H1 (cell line): ENCODE measurements around the gene PCYT1A. TPM values are rescaled to one million over a fixed set of nuclear protein-coding genes. Genes with fewer than 3 reads are reported as not detected.

ENCODE experiments used
- CTCF ChIA-PET: fragments of 300-600 bp; sonication (Branson Sonifier 250); formaldehyde crosslinking; loops from one replicate; lab custom pipeline; 2021; ENCODE audit not compliant: partially characterized antibody; lab: Charles Lee
- POLR2A ChIA-PET: fragments of 300-600 bp; sonication (Branson Sonifier 250); formaldehyde crosslinking; loops from one replicate; lab custom pipeline; 2021; ENCODE audit warnings: inconsistent platforms; ENCODE audit not compliant: partially characterized antibody; lab: Charles Lee
- DNase-seq, 2 experiments: peaks; one replicate each; pipeline versions ENCODE4 v3.0.0 to v3.0.0-alpha.2; 2010 to 2022; ENCODE audit warnings: low spot score in 2 of 2, low read depth in 1 of 2, mixed read lengths in 1 of 2
- FAIRE-seq: peaks from 2 replicates; lab custom pipeline; 2011; peaks lifted over from hg19 to GRCh38; lab: Jason Lieb, UNC
- H2AFZ ChIP-seq: 2 replicates; pipeline ENCODE4 v1.8.1; 2012; ENCODE audit warnings: low read length, inconsistent platforms
- H2AK5ac ChIP-seq: 2 replicates; pipeline ENCODE4 v1.6.1; 2013; ENCODE audit warnings: low read depth, low read length
- H2BK120ac ChIP-seq: replicated peaks from 2 replicates; pipeline ENCODE3; 2013; ENCODE audit warnings: low read depth, low read length, inconsistent platforms
- H2BK12ac ChIP-seq: 2 replicates; pipeline ENCODE4 v1.6.1; 2013; ENCODE audit warnings: low read depth, low read length
- H2BK15ac ChIP-seq: 2 replicates; pipeline ENCODE4 v1.6.1; 2013; ENCODE audit warnings: low read length
- H2BK20ac ChIP-seq: 2 replicates; pipeline ENCODE4 v1.6.1; 2013; ENCODE audit warnings: low read length
- H2BK5ac ChIP-seq: 2 replicates; pipeline ENCODE4 v1.6.1; 2013; ENCODE audit warnings: low read depth, low read length
- H3K14ac ChIP-seq: 2 replicates; pipeline ENCODE4 v1.6.1; 2013; ENCODE audit warnings: inconsistent platforms; ENCODE audit not compliant: insufficient read length
- H3K18ac ChIP-seq: 2 replicates; pipeline ENCODE4 v1.6.1; 2013; ENCODE audit warnings: low read length; ENCODE audit errors: extremely low read depth
- H3K23ac ChIP-seq: 2 replicates; pipeline ENCODE4 v1.6.1; 2013; ENCODE audit warnings: inconsistent platforms; ENCODE audit not compliant: insufficient read length
- H3K23me2 ChIP-seq: 2 replicates; pipeline ENCODE4 v1.6.1; 2013; ENCODE audit warnings: low read depth, low read length
- H3K27ac ChIP-seq: 2 replicates; pipeline ENCODE4 v1.6.1; 2011; ENCODE audit warnings: low read depth, low read length, inconsistent platforms
- H3K27me3 ChIP-seq, 4 experiments: replicated peaks in 1 of 4; 1 replicate in 1 of 4; 2 replicates in 3 of 4; pipeline versions ENCODE4 v1.6.1 to v1.8.1; 2011 to 2013; ENCODE audit warnings: low read length in 3 of 4, mild to moderate bottlenecking in 3 of 4, inconsistent platforms in 2 of 4, mixed read lengths in 2 of 4, moderate library complexity in 1 of 4; ENCODE audit not compliant: control insufficient read depth in 3 of 4, insufficient read depth in 3 of 4; ENCODE audit errors: extremely low read depth in 1 of 4
- H3K36me3 ChIP-seq, 4 experiments: 2 replicates each; pipeline versions ENCODE4 v1.6.1 to v1.8.1; 2011 to 2013; ENCODE audit warnings: mild to moderate bottlenecking in 4 of 4, low read length in 3 of 4, moderate library complexity in 2 of 4, control low read depth in 1 of 4, inconsistent platforms in 1 of 4; ENCODE audit not compliant: insufficient read depth in 4 of 4, control insufficient read depth in 2 of 4
- H3K4ac ChIP-seq: replicated peaks from 2 replicates; pipeline ENCODE3; 2013; ENCODE audit warnings: low read length, low read depth, mixed read lengths, inconsistent platforms; ENCODE audit not compliant: insufficient read length
- H3K4me1 ChIP-seq, 4 experiments: replicated peaks in 1 of 4; 1 replicate in 1 of 4; 2 replicates in 3 of 4; pipeline versions ENCODE4 v1.6.1 to v1.8.1; 2011 to 2013; ENCODE audit warnings: low read length in 3 of 4, inconsistent platforms in 2 of 4, mixed read lengths in 1 of 4; ENCODE audit not compliant: insufficient read depth in 4 of 4, control insufficient read depth in 3 of 4
- H3K4me2 ChIP-seq, 2 experiments: 2 replicates each; pipeline versions ENCODE4 v1.6.1 to v1.8.1; 2011 to 2013; ENCODE audit warnings: low read depth in 2 of 2, low read length in 2 of 2, control low read depth in 1 of 2, inconsistent platforms in 1 of 2, mild to moderate bottlenecking in 1 of 2; ENCODE audit not compliant: insufficient read depth in 1 of 2
- H3K4me3 ChIP-seq, 4 experiments: fragments of 200-600, 300-600 bp in 1 of 4; sonication (generic), shearing (Covaris generic), sonication (Bioruptor Twin) in 1 of 4; 2 replicates each; pipeline versions ENCODE4 v1.5.1 to v1.8.1; 2011 to 2016; ENCODE audit warnings: low read length in 4 of 4, low read depth in 3 of 4, control low read depth in 2 of 4, inconsistent platforms in 2 of 4, mild to moderate bottlenecking in 2 of 4, mixed read lengths in 1 of 4, moderate library complexity in 1 of 4; ENCODE audit not compliant: insufficient read depth in 2 of 4; ENCODE audit errors: extremely low read depth in 1 of 4
- H3K56ac ChIP-seq: replicated peaks from 2 replicates; pipeline ENCODE3; 2013; ENCODE audit warnings: low read depth, mild to moderate bottlenecking, mixed read lengths, low read length, inconsistent platforms; ENCODE audit not compliant: insufficient read length
- H3K79me1 ChIP-seq: 2 replicates; pipeline ENCODE4 v1.6.1; 2013; ENCODE audit warnings: low read depth, low read length, control low read depth
- H3K79me2 ChIP-seq, 2 experiments: 2 replicates each; pipeline versions ENCODE4 v1.6.1 to v1.8.1; 2012 to 2013; ENCODE audit warnings: low read length in 2 of 2, mild to moderate bottlenecking in 2 of 2, inconsistent platforms in 1 of 2; ENCODE audit not compliant: insufficient read depth in 2 of 2, control insufficient read depth in 1 of 2
- H3K9ac ChIP-seq, 4 experiments: replicated peaks in 1 of 4; 1 replicate in 1 of 4; 2 replicates in 3 of 4; pipeline versions ENCODE4 v1.6.1 to v1.8.1; 2011 to 2013; ENCODE audit warnings: low read depth in 3 of 4, low read length in 3 of 4, control low read depth in 2 of 4, mild to moderate bottlenecking in 2 of 4, moderate library complexity in 2 of 4, inconsistent platforms in 1 of 4; ENCODE audit errors: extremely low read depth in 1 of 4
- H3K9me3 ChIP-seq, 2 experiments: 2 replicates each; pipeline versions ENCODE4 v1.6.1 to v1.8.1; 2012 to 2013; ENCODE audit warnings: mild to moderate bottlenecking in 2 of 2, moderate library complexity in 2 of 2, control low read depth in 1 of 2, inconsistent platforms in 1 of 2, low read depth in 1 of 2, low read length in 1 of 2, mixed read lengths in 1 of 2; ENCODE audit not compliant: insufficient read depth in 2 of 2
- H4K20me1 ChIP-seq, 2 experiments: replicated peaks in 1 of 2; 2 replicates each; pipeline versions ENCODE3 to v1.8.1; 2011 to 2013; ENCODE audit warnings: inconsistent platforms in 2 of 2, low read length in 2 of 2, mild to moderate bottlenecking in 1 of 2; ENCODE audit not compliant: insufficient read depth in 2 of 2, control insufficient read depth in 1 of 2
- H4K5ac ChIP-seq: 2 replicates; pipeline ENCODE4 v1.6.1; 2013; ENCODE audit warnings: low read length, low read depth, mixed read lengths, inconsistent platforms; ENCODE audit not compliant: insufficient read length
- H4K8ac ChIP-seq: 2 replicates; pipeline ENCODE4 v1.8.0; 2013; ENCODE audit warnings: mild to moderate bottlenecking, moderate library complexity, low read length, inconsistent platforms; ENCODE audit not compliant: insufficient read depth; ENCODE audit errors: extremely low read depth
- H4K91ac ChIP-seq: replicated peaks from 2 replicates; pipeline ENCODE3; 2013; ENCODE audit warnings: low read length, mixed read lengths, inconsistent platforms; ENCODE audit not compliant: insufficient read length
- POLR2AphosphoS5 ChIP-seq: IDR thresholded peaks from 2 replicates; pipeline ENCODE4 v1.6.1; 2011; ENCODE audit warnings: low read depth, low read length
- WGBS, 2 experiments: shearing (Covaris generic) in 1 of 2; methylation state at CpG; one replicate each; pipeline versions ENCODE4 v1.1.6 to v1.1.7; 2013 to 2015; ENCODE audit warnings: low lambda C conversion rate in 2 of 2, mixed read lengths in 2 of 2, inconsistent platforms in 1 of 2, low coverage in 1 of 2, missing lambda C conversion rate in 1 of 2; ENCODE audit not compliant: insufficient replicate concordance in 2 of 2, insufficient coverage in 1 of 2, insufficient read length in 1 of 2; ENCODE audit errors: extremely low coverage in 1 of 2, missing lambda C conversion rate in 1 of 2; 5-methylcytosine and 5-hydroxymethylcytosine counted together
- polyA plus RNA-seq, 7 experiments: library from polyadenylated mRNA; depleted of rRNA in 3 of 7; stranded (reverse) in 5 of 7; unstranded in 2 of 7; fragments of >200 nt in 5 of 7; fragments of 200-250 nt in 2 of 7; gene quantifications; 1 replicate in 5 of 7; 2 replicates in 1 of 7; 4 replicates in 1 of 7; pipeline versions ENCODE4 v1.2.1 to v1.2.3, GENCODE V29; 2011 to 2013; ENCODE audit warnings: missing spikeins in 2 of 7, mixed read lengths in 2 of 7
- total RNA-seq: library from RNA; stranded (reverse); fragmentation: NEBNext Ultra II Directional; extraction: Animal tissue kit (Norgen Biotek cat#: 25700); gene quantifications from 2 replicates; pipeline ENCODE4 v1.2.1, GENCODE V29; 2021

PCYT1A gene
- total and polyA plus RNA-seq, 2 of the 8 experiments (the other 6 are each of a cell fraction or from before 2014, with no cell fraction given), result 19.9 to 31.8 TPM

- Histone ChIP-seq H2AFZ (no peak overlapping the region), H4K8ac (no peak overlapping the region), H3K27me3 (no peaks in the 10 kb centered on the region), H3K79me1 (peaks cover 4% of the 10 kb centered on the region), H2BK5ac (no peak overlapping the region), H3K27ac (no peak overlapping the region), H4K91ac (no peak overlapping the region), H3K79me2 (peaks cover 0 to 49% of the 10 kb centered on the region in 2 experiments), H3K23ac (no peak overlapping the region), H3K4me1 (peaks cover 0 to 6% (median 4%) of the 10 kb centered on the region in 4 experiments; a peak in 4 of 7 replicates), H4K5ac (no peak overlapping the region), H2BK12ac (no peak overlapping the region), H3K4me2 (no peak overlapping the region), H3K18ac (no peak overlapping the region), H3K4me3 (no peak overlapping the region), H2BK20ac (no peak overlapping the region), H3K36me3 (no peaks in the 10 kb centered on the region), H3K14ac (no peak overlapping the region), H3K9ac (no peak overlapping the region), H3K23me2 (peaks cover 2% of the 10 kb centered on the region; the same call in 1 of the 2 replicates), H2AK5ac (no peak overlapping the region), H3K4ac (no peak overlapping the region), H3K9me3 (no peaks in the 10 kb centered on the region), H3K56ac (no peak overlapping the region), H2BK15ac (no peak overlapping the region), H2BK120ac (no peak overlapping the region), H4K20me1 (peaks cover 0 to 1% of the 10 kb centered on the region in 2 experiments)
- CTCF ChIA-PET, result interaction anchor here (1.0 to 1.8 kb wide), 5 partner anchors 9 to 85 kb away, joined by 3 to 5 read pairs (median 4); no protein-coding TSS in a partner anchor
- FAIRE-seq (no peak), DNase-seq (no peak)
- POLR2A ChIA-PET, result interaction anchor here (1.0 to 1.4 kb wide), 4 partner anchors 41 to 204 kb away, joined by 3 to 5 read pairs (median 3); partner anchors contain the start of gene UBXN7
- WGBS, 2 experiments, result 94% methylated on average over 4 of the region's 4 CpGs; no CpG with 5 or more reads in 1 of the 2 experiments
- no peak for TF ChIP-seq POLR2AphosphoS5
Observed at GRCh38 chr3:196281962-196282361, 5.6 kb downstream of the PCYT1A start.
